GM19455 (cell line): ENCODE results near the gene PAX2.

Experiments used
- ATAC-seq: cut with Tn5 transposase; IDR thresholded peaks from one replicate; pipeline ENCODE4 v1.9.1; 2021; ENCODE audit not compliant: unreplicated experiment

Gene PAX2

DNA sequence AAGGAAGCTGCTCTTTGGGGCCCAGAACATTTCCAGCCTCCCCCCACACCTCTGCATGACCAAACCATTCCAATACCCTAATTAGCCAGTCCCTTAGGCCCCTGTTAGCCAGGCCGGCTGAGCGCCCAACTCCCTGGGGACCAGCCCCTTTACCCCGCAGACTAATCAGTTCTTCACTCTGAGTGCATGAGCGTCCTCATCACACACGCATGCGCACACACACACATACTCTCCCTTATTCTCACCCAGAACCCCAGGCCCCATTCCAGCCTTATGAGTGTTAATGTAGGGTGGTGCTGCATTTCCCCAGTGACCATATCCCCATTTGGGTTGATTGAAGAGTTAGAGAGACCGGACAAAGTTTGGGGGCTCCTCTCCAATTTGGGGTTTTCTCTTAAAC lies 90.4 kb downstream of the PAX2 start:
- ATAC-seq: no peak

DNA sequence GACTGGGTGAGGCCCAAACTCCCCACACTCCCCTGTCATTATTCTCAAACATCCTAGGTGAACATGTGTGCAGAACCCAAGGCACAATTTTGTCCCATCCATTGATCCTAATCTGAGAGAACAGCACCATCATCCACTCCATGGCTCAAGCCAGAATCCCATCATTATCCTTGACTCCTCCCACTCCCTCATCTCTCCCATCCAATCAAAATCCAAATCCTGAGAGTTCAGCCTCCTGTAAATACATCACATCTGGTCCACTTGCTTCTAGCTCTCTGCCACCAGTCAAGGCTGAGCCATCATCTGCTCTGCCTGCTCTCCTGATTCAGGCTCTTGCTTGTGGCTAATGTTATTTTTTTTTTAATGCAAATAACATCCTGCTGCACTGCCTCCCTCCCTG lies 91.5 kb downstream of the PAX2 start:
- ATAC-seq: no peak

DNA sequence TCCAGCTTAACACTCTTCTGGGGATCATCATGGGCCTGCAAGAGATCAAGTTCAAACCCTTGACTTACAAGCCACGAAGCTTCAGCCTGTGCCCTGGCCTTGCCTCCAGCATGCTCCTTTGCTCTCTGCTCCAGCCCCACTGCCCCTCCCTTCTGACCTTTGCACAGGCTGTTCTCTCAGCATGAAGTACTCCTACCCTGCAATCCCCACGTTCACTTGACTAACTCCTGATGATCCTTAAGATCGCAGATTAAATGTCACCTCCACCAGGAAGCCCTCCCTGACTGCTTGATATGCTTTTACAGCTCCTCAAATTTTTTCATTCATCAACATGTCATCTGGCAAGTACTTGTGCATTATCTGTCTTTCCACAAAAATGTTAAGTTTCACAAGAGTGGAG lies 91.9 kb downstream of the PAX2 start:
- ATAC-seq: no peak

- no peak for ATAC-seq
Measured at GRCh38 chr10:100838986-100839385, 93.6 kb downstream of the PAX2 start.

GRCh38 chr10:100841528-100841927 lies 96.1 kb downstream of the PAX2 start:
- no peak for ATAC-seq

GRCh38 chr10:100847440-100847839 lies 102.1 kb downstream of the PAX2 start:
- no peak for ATAC-seq

DNA sequence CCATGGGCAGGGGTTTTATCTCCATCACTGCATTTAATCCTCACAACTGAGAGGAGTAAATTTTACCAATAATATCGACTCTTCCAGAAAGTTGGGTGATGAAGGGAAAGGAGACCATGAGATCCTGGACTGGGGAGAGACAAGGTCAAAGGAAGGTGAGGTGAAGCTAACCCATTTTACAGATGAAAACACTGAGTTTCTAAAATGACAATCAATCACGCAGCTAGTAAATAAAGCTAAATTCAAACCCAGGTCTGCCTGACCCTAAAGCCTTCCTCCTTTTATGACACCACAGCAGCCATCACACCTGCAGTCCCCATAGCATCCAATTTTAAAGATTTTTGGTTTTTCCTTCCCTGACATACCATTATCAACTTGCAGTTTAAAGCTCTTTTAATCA lies 103.4 kb downstream of the PAX2 start:
- no peak for ATAC-seq

- ATAC-seq: no peak
Measured at GRCh38 chr10:100858261-100858660, 112.9 kb downstream of the PAX2 start.

DNA sequence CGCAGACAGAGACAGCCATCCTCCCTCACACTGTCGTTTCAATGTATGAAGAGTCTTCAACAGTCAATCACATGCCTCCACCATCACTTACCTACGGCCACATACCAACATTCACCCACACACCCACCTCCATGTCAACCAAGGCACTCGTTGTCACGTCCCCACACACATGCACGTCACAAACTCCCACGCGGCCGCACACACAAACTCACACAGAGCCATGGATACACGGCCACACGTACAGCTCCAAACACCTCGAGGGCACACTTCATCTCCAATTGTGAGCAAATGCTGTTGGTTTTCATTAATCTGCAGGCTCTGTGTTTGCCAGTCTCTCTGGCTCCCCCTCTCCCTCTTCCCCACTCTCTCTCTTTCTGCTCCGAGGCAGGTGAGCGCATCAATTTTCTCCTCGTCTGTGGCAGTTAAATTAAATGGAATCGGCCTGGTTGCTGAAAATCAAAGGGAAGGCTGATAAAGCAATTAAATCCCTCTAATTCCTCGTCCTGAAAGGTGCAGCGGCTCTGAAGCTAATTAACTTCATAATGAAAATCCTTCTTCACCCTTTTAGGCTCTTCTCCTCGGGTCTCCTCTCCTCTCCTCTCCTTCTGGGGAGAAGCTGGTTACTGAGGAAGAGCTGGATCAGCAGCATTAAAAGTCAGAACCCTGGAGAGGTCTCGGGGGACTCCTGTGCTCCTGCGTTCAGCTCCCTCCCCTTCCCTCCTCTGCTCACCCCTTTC lies 113.5 kb downstream of the PAX2 start:
- ATAC-seq: no peak

DNA sequence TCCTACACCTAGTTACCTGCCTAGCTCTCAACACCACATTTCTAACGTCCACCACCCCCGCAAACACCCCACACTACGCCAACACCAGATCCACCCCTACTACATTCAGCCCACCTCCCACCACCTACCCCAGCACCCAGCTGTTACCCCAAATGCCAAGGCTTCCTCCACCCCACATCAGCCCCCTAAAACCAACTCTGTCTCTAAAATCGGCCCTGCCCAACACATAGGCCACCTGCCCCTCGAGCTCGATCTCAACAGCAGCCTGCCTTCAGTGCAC lies 114.0 kb downstream of the PAX2 start:
- ATAC-seq: no peak

- ATAC-seq: no peak
Measured at GRCh38 chr10:100863433-100863832, 118.1 kb downstream of the PAX2 start.

GRCh38 chr10:100864036-100864885 lies 118.9 kb downstream of the PAX2 start:
- ATAC-seq: no peak

DNA sequence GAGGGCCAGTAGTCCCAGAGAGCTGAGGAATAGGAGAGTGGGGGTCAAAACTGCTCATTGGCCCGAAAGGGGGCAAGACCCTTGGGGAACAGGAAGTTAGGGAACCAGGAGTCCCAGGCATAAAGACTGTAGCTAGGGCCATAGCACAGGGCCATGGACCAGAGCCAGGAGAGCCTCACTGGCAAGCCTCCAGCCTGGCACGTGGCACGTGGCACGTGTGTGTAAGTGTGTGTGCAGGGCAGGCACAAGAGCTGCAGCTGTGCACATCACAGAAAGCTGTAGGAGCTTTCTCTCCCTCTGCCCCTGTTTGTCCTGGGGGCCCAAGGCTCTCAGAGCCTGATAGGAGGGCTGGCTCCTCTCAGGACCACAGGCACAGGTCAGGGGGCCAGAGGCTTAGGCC lies 119.6 kb downstream of the PAX2 start:
- ATAC-seq: no peak

- no peak for ATAC-seq
Measured at GRCh38 chr10:100866010-100866409, 120.6 kb downstream of the PAX2 start.

DNA sequence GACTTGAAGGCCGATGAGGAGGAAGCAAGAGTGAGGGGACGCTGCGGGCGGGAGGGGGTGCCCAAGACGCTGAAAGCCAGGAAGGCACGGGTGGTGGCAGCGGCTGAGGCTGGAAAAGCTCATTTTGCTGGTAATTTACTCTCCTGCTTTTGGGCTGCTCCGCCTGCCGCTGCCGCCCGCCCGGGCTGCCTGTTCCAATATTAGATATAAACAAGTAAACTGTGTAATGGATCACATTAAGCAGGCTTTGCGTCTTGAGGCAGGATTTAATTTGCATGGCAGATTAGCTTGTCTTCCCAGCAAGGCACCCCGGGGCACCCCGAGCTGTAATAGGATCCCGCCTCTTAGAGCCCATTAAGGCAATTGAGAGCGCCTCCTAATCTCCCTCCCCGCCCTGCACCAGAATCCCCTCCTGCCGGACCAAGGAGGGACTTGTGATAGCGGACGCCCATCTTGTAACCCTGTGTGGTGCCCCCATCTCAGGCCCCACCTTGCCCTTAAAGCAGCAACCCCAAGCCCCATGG lies 121.3 kb downstream of the PAX2 start:
- ATAC-seq: no peak

DNA sequence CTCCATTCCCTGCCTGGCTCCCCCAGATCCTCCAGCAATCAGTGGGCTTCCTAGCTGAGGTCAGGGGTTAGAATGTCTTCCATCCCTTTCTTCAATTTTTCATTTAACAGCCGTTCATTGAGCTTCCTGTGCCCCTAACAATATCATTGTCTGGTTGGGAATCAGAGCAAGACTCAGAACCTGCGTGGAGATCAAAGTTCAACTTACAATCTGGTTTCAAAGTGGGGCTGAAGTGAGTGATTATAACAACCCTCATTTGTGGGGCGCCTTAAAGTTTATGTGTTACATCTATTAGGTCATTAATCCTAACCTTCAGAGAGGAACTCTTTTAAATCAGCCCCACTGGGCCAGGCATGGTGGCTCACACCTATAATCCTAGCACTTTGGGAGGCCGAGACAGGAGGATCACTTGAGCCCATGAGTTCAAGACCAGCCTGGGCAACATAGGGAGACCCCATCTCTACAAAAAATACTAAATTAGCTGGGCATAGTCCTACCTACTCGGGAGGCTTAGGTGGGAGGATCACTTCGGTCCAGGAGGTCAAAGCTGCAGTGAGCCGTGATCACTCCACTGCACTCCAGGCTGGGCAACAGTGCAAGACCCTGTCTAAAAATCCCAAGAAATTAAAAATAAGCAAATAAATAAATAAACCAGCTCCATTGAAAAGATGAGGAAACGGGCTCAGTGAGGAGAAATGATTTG lies 122.0 kb downstream of the PAX2 start:
- ATAC-seq: no peak

DNA sequence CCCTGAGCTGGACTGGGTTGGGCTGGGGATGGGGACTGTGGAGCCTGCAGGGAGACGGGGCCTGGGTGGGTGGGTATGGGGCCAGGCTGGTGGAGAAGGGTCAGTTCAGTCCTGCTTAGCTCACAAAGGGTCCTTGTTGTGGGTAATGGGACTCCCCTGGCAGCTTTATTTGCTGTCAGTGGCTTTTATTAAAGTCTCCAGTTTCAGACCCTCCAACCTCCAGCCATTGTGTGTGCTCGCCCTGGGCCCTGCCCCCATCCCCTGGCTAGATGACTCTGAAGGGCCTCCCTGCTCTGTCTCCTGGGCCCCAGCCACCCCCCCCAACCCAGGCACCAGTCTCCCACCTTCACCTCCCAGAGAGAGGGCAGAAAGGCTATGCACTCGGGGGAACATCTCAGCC lies 123.0 kb downstream of the PAX2 start:
- ATAC-seq: no peak

- no peak for ATAC-seq
Measured at GRCh38 chr10:100869399-100869798, 124.0 kb downstream of the PAX2 start.

DNA sequence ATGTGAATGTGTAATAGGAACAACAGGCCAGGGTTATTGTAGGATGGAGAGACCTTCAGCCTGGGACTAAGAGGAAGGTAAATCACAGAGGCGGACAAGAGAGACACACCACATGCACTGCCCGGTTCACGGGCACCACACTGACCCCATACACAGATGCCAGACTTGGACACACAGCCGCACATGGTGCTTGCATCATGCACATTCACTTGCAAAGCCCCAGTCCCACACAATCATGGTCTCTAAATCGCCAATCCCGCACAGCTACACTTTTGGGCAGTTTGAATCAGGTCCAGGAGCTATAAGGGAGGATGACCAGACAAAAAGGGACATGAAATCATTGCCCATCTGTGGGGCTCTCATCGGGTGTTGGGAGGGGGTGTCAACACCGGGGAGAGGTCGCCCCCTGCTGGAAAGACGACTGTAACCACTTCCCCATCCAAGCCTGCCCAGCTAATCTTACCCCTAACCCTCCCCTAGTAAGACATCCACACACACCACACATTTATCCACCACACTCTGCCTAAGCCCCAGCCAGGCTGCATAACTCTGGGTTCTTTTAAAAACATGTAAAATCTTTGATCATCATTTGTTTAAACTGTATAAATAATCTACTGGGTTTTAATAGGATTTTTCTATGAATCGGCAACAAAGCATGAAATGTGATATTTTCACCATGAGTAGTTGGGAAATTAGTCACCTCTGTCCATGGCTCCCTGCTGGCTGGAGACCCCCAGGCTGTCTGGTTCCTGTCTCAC lies 126.8 kb downstream of the PAX2 start:
- ATAC-seq: no peak

- no peak for ATAC-seq
Measured at GRCh38 chr10:100873146-100873826, 127.9 kb downstream of the PAX2 start.
